ENCODE results near the gene DNAH8.

Gene DNAH8

GRCh38 chr6:38987503-38987902 is 272.4 kb downstream of the DNAH8 start:
- TF ChIP-seq, protein P1, sequence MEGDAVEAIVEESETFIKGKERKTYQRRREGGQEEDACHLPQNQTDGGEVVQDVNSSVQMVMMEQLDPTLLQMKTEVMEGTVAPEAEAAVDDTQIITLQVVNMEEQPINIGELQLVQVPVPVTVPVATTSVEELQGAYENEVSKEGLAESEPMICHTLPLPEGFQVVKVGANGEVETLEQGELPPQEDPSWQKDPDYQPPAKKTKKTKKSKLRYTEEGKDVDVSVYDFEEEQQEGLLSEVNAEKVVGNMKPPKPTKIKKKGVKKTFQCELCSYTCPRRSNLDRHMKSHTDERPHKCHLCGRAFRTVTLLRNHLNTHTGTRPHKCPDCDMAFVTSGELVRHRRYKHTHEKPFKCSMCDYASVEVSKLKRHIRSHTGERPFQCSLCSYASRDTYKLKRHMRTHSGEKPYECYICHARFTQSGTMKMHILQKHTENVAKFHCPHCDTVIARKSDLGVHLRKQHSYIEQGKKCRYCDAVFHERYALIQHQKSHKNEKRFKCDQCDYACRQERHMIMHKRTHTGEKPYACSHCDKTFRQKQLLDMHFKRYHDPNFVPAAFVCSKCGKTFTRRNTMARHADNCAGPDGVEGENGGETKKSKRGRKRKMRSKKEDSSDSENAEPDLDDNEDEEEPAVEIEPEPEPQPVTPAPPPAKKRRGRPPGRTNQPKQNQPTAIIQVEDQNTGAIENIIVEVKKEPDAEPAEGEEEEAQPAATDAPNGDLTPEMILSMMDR (IDR thresholded peaks at IDR 0.05), result no peak

DNA sequence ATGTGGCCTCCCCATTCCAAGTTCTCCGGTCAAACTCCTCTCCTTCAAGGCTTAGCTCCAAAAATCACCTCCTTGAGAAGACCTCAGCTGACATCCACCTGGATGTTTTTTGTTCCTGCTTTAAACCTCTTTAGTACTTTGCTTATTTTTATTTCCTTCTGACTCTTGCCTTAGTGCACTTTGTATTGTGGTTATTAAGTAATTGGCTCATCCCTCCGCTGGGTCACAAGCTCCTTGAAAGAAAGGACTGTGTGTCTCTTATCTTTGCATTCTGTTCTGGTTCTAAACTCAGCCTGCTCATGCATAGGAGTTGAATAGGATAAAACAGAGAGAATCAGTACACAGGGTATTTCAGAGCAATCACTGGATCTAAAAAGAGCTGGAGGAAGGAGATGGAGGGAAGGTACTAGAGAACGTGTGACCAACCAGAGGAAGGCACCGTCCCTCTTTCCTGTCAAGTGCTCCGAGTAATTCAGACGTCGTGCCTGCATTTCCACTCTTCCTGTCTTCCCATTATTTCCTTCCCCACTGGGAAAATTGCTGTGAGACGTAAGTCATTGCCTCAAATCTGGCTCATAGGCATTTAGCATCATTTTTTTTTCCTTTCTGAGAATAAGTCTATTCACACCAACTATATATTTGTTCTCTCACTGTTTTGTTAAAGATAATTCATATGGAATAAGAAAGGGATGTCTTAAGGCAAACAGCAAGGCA is 273.8 kb downstream of the DNAH8 start:
- TF ChIP-seq, protein P1 (IDR thresholded peaks at IDR 0.05), result no peak

DNA sequence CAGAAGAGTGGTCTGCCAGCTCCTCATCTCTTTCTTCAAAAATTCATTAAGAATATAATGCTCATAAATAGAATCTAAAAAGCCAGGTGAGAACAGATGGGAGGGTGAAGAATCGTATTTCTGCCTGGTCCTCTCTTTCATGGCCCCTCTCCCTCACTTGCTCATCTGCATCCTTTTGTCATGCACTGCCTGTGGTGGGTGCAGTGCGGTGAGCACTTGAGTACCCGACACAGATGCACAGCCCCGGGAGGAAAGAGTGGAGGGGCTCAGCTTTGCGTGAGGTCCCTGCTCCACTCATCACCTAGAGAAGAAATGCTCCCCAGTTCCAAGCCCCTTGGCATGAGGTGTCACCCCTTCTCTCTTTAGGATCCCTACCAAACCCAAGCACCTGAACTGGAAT is 275.4 kb downstream of the DNAH8 start:
- TF ChIP-seq, protein P1 (IDR thresholded peaks at IDR 0.05), result no peak

DNA sequence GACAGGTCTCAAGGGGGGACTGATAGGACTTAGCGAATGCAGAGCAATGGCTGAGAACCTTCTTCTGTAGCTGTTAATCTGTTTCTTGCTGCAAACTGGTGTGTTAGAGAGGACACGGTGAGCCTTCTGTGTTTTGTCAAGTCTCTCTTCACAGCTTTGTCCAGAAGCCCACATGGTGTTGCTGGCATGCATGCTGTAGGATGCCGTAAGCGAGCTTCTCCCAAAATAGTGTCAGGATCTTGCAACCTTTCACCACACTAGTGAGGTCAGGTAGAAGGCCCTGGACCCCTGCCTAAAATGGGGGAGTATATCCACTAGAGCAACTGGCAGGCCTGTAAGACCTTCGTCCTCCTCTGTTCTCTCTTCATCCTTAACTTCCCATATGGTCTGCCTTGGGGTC is 281.6 kb downstream of the DNAH8 start:
- TF ChIP-seq, protein P1 (IDR thresholded peaks at IDR 0.05), result no peak

DNA sequence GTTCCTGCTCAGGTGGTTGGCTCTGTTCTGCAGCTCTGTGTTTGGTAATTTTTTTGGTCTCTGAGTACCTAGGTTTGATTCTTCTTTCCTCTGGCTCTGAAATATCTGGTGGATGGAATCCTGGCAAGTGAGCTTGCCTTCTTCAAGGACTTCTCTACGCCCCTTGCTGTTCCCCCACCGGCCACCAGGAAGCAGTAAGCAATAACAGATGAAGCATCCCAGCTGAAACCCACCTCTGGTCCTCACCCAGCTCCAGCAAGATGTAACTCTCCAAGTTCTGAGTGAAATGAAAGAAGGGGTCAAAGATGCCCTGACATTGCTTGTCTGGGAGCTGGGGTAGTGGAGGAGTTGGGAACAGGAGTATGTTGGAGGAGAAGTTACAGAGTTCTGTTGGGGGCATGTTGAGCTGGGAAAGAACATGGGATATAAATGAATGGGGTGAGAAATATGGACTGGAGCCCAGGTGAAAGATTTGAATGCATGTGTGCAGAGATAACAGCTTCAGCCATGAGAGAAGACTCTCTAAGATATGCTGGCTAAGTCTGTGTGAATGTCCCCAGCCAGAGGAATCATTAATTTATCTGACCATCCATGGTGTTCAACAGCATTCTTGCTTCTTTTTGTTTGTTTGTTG is 282.1 kb downstream of the DNAH8 start:
- TF ChIP-seq, protein P1 (IDR thresholded peaks at IDR 0.05), result peak; percentile 67

- TF ChIP-seq, protein P1 (IDR thresholded peaks at IDR 0.05), result peak; percentile 46; the same call in 1 of the 2 replicates
These were observed 288.0 kb downstream of the DNAH8 start for GRCh38 chr6:39003072-39003471.

DNA sequence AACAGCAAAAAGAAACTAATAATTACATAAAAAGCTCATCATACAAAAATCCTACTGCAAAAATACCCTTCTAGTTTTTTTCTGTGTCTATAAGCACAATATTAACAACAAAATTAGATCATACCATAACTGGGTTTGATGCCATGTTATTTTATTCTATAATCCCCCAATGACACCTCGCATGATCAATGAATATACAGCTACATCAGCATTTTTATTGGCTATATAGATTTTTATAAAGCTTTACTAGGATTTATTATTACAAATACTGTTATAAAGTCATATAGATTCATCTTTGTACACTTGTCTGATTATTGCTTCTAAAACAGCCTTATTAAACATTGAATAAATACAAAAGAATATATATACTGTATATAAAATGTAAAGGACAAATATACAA is 288.4 kb downstream of the DNAH8 start:
- TF ChIP-seq, protein P1 (IDR thresholded peaks at IDR 0.05), result no peak
